ENCODE data around the gene TLK2.

DNA sequence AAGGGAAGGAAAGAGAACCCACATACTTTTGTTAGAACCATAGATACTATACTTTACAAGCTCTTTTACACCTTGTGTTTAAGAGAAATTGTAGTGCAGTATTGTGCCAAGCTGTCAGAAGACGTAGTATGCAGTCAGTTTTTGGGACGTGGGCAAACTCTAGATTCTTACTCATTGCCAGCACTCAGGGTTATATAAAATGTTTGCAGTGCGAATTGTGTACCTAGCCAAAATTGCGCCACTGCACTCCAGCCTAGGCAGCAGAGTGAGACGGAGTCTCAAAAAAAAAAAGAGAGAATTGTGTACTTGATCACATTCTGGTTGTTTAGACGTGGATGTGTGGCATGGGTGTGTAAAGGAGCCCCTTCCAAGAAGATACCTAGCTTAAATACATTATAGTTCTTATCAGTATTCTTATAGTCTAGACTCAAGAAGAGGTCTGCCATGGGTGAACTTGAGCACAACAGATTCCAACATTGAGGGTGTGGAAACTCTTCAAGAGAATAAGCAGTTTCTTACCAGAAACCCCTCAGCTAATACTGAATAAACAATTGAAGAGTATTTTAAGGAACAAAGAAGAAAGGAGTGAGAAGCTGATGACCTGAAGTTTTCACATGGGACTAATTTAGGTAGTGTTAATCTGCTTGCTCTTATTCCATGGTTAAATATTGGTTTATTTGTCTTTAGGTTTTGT is 121.5 kb downstream of the TLK2 start:
- TF ChIP-seq EZH2 (IDR thresholded peaks at IDR 0.05; ENCODE audit: low read length) (no peak), CTCF (optimal IDR thresholded peaks at IDR 0.05 in 1 of 3, IDR thresholded peaks at IDR 0.05 in 1 of 3, conservative IDR thresholded peaks at IDR 0.05 in 1 of 3; ENCODE audit: extremely low read depth in 1 of 3, insufficient read depth in 2 of 3, low read length in 3 of 3) (no peak)

Data from keratinocyte (primary cell).